GM12875 (cell line): ENCODE data around the gene TPM1.

Source experiments
- H3K4me3 ChIP-seq: one replicate; pipeline ENCODE4 v1.5.1; 2011; ENCODE audit warnings: low read depth, low read length, control low read depth
- CTCF ChIP-seq: IDR thresholded peaks from 2 replicates; pipeline ENCODE4 v1.5.1; 2011; ENCODE audit warnings: low read depth, mild to moderate bottlenecking, control low read depth, inconsistent platforms, low read length, moderate library complexity, borderline replicate concordance; ENCODE audit not compliant: insufficient read depth

The TPM1 gene

GRCh38 chr15:63041402-63041973 is 1.1 kb upstream of the TPM1 start:
- no peak for TF ChIP-seq CTCF
- no peak overlapping the region for H3K4me3 ChIP-seq

- TF ChIP-seq CTCF, result no peak
- no peak overlapping the region for H3K4me3 ChIP-seq
Measured at GRCh38 chr15:63042877-63043334, 359 bp downstream of the TPM1 start.

- no peak for TF ChIP-seq CTCF
- no peak overlapping the region for H3K4me3 ChIP-seq
Measured at GRCh38 chr15:63043335-63044076, 959 bp downstream of the TPM1 start.

- TF ChIP-seq CTCF, result no peak
- no peak overlapping the region for H3K4me3 ChIP-seq
Measured at GRCh38 chr15:63044077-63044644, 1.6 kb downstream of the TPM1 start.

DNA sequence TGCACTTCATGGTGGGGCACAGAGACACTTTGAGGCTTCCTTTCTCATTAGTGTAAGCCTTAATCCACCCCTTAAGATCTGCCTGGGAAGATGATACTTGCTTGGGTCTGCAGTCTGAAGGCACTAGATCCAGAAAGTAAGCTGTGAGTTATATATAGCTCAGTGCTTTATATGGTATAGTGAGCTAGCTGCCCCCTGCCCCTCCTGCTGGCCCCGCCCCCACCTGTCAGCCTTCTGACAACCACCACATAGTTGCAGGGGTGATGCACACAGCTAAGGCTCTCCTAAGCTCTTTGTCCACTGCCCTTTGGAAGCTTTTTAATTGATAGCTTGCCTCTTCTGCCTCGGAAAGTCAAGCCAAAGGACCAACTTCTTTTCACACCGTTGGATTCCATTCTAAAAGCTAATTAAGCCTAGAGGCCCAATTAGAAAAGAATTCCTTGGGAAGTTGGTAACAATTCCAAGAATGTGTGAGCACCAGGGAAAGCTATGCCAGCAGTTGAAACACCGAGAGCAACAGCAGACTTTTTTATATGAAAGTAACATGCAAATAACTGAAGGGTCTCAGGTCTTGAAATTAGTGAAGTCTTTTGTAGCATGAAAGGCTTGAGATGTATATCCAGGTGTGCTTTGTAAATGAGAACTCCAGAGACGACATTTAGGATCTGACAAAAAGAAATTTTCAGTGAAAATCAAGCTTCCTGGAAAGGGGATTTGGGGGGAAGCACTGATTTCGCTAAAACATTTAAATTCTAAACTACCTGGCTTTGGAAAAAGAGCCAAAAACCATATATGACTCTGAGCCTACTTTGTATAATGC is 2.3 kb downstream of the TPM1 start:
- no peak for TF ChIP-seq CTCF
- no peak overlapping the region for H3K4me3 ChIP-seq

DNA sequence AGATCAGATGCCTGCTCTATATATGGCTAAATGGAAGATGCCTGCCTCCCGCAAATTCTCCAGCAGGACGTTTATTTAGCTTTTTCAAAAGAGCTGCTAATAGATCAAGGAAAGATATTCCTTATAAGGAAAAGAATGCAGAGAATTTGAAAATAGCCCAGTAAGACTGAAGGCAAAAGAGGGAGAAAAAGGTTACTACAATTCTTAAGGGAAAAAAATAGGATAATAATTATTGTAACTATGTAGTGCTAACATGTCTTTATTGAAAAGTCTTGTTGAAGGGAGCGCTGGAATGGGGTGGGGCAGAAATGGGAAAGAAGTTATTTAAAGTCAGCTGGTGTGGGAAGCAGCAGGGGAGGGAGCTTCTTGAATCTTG is 2.9 kb downstream of the TPM1 start:
- no peak overlapping the region for H3K4me3 ChIP-seq
- TF ChIP-seq CTCF, result no peak
